Measurements from ENCODE around the gene SLC38A1.

DNA sequence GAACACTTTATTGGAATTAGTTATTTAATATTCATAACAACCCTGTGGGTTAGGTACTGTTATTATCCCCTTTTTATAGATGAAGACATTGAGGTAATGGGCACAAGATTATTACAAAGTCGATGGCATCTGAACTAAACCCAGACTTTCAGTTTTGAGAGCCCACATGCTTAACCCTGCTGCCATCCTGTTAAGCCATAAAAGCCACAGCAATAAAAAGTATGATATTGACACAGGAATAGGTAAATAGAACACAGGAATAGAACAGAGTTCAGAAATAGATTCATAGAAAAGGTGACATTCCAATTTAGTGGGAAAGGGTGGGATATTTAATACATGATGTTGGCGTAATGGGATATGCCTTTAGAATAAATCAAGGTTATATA is 119.8 kb downstream of the SLC38A1 start:
- TF ChIP-seq POLR2A (IDR thresholded peaks at IDR 0.05) (no peak), POLR2AphosphoS5 (IDR thresholded peaks at IDR 0.05) (no peak)
